Uterus (tissue), 2 donors: ENCODE data around the gene DNAH17.

Experiments used
- POLR2A ChIP-seq, 2 donors: fragments of 450-650 bp; IDR thresholded peaks; one replicate each; pipeline ENCODE4 v1.6.1; 2016; ENCODE audit warnings: antibody characterized with exemption in 2 of 2, mild to moderate bottlenecking in 1 of 2, moderate library complexity in 1 of 2
- TF ChIP-seq, protein P1 (sequence below), 4 experiments: fragments of 200-600 bp in 2 of 4; fragments of 450-650 bp in 2 of 4; sonication (generic) in 2 of 4; IDR thresholded peaks; one replicate each; pipeline ENCODE4 v1.5.1; 2016 to 2019; ENCODE audit warnings: antibody characterized with exemption in 4 of 4, mild to moderate bottlenecking in 2 of 4, moderate library complexity in 1 of 4

DNA sequence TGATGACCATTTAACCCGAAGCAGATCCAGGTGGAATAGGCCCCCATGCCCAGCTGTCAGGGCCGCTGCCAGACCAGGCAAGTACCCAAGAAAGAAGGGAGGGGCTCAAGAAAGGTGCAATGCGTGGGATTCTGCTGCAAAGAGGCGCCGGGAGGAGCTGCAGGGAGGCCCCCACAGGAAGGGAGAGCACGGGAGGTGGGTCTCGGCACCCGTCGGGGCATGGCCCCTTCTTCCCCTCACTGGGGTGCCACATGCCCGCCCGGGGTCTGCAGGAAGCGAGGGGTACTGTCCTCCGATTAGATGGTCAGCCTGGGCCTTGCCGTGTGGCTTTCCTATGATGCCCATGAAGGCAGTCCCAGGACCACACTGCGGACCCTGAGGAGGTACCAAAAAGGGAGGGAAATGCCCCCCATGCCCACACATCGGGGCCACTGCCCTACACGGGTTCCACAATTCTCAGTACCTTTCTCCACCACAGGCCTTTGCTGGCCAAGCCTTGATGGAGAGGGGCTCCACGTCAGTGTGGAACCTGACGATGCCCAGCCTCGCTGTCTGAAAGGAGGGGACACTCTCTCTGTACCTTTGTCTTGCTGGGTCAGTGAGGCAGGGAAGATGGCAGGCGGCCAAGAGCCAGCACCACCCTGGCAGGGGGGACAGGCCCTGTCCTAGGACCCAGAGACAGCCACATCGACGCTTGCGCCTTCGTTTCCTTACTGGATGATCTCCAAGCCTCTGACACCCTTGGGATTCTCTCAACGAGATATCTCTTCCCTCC is 45.5 kb upstream of the DNAH17 start:
- TF ChIP-seq, protein P1, sequence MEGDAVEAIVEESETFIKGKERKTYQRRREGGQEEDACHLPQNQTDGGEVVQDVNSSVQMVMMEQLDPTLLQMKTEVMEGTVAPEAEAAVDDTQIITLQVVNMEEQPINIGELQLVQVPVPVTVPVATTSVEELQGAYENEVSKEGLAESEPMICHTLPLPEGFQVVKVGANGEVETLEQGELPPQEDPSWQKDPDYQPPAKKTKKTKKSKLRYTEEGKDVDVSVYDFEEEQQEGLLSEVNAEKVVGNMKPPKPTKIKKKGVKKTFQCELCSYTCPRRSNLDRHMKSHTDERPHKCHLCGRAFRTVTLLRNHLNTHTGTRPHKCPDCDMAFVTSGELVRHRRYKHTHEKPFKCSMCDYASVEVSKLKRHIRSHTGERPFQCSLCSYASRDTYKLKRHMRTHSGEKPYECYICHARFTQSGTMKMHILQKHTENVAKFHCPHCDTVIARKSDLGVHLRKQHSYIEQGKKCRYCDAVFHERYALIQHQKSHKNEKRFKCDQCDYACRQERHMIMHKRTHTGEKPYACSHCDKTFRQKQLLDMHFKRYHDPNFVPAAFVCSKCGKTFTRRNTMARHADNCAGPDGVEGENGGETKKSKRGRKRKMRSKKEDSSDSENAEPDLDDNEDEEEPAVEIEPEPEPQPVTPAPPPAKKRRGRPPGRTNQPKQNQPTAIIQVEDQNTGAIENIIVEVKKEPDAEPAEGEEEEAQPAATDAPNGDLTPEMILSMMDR (IDR thresholded peaks at IDR 0.05): no peak
- no peak for TF ChIP-seq POLR2A (IDR thresholded peaks at IDR 0.05)
